ENCODE measurements around the gene EXOC4. TPM values are rescaled to one million over a fixed set of nuclear protein-coding genes. Genes with fewer than 3 reads are reported as not detected.
"Not testable (repeated sequence)": the region's sequence is repeated elsewhere in the genome, so short reads cannot be mapped to it uniquely, and the experiment has no call there.

The EXOC4 gene
- polyA plus RNA-seq, 1 experiment, result 45.9 TPM

DNA sequence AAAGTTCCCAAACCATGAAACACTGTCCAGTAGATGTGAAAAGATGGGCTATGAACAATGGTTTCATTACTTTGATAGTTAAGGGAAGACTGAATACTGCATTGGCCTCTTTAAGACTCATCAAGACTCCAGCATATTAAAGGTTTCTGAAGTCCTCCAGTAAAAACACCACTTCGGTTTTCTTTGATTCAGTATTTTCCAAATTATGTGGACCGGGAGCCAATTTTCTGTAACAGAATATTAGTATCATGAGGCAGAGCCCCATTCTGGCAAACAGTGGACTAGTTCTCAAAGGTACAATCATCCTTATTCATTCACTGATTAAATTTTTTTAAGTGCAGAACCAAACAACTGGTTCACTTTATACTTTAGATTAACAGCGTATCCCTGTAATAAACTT is 633.2 kb downstream of the EXOC4 start:
- Histone ChIP-seq H3K4me3 (ENCODE audit: low read depth, low read length) (no peak overlapping the region), H3K27me3 (ENCODE audit: control insufficient read depth, insufficient read depth, low read length) (no peaks in the 10 kb centered on the region), H3K36me3 (ENCODE audit: control insufficient read depth, insufficient read depth, low read length) (no peaks in the 10 kb centered on the region)
- POLR2A ChIA-PET, result no interaction called here
- DNase-seq (ENCODE audit: low read depth), result no peak
- CTCF ChIA-PET, result no interaction called here
- TF ChIP-seq, protein P1, sequence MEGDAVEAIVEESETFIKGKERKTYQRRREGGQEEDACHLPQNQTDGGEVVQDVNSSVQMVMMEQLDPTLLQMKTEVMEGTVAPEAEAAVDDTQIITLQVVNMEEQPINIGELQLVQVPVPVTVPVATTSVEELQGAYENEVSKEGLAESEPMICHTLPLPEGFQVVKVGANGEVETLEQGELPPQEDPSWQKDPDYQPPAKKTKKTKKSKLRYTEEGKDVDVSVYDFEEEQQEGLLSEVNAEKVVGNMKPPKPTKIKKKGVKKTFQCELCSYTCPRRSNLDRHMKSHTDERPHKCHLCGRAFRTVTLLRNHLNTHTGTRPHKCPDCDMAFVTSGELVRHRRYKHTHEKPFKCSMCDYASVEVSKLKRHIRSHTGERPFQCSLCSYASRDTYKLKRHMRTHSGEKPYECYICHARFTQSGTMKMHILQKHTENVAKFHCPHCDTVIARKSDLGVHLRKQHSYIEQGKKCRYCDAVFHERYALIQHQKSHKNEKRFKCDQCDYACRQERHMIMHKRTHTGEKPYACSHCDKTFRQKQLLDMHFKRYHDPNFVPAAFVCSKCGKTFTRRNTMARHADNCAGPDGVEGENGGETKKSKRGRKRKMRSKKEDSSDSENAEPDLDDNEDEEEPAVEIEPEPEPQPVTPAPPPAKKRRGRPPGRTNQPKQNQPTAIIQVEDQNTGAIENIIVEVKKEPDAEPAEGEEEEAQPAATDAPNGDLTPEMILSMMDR (IDR thresholded peaks at IDR 0.05; ENCODE audit: insufficient read depth, low read depth, low read length), result no peak

DNA sequence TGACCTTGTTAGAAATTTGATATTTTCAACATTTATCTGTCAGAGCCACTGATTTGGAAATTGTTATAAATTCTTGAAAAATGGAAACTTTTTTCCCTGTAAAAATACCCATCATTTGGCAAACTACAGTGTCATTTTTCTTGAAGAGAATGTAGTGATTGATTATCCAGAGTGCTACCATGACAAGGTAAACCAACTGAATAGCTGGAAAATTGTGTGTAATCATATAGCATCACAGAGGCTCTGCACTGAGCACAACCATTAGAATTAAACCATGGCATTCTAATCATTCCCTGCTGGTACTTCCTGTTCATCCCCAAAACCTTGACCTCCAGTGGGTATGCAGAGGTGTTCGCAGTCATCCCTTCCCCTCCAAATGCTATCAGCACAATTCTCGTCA is 633.9 kb downstream of the EXOC4 start:
- TF ChIP-seq, protein P1 (IDR thresholded peaks at IDR 0.05; ENCODE audit: insufficient read depth, low read depth, low read length), result no peak
- H3K4me3 ChIP-seq (ENCODE audit: low read depth, low read length), result no peak overlapping the region
- no peak for DNase-seq (ENCODE audit: low read depth)
- H3K36me3 ChIP-seq (ENCODE audit: control insufficient read depth, insufficient read depth, low read length), result no peaks in the 10 kb centered on the region
- POLR2A ChIA-PET, result no interaction called here
- H3K27me3 ChIP-seq (ENCODE audit: control insufficient read depth, insufficient read depth, low read length), result no peaks in the 10 kb centered on the region
- CTCF ChIA-PET, result no interaction called here

DNA sequence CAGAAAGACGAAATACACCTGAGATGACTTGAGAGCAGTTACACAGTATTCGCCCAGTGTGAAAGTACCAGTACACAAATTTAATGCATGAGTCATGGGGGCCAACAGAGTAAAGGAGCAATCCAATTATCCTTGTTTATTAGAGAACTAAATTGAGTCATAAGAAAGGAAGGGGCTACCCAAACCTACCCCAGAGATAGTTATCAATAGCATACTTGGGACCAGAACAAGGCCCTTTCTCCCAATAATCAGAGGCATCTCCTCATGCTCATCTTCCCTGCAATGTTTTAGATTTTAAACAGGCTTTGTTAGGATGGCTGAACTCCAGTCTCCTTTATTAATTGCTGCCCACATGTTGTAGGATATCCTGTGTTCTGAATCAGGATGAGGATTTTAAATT is 634.6 kb downstream of the EXOC4 start:
- no peak overlapping the region for H3K4me3 ChIP-seq (ENCODE audit: low read depth, low read length)
- no peak for DNase-seq (ENCODE audit: low read depth)
- CTCF ChIA-PET, result interaction anchor here (1.2 kb wide), 1 partner anchor 24 kb away, joined by 4 read pairs; no protein-coding TSS in a partner anchor
- H3K27me3 ChIP-seq (ENCODE audit: control insufficient read depth, insufficient read depth, low read length), result no peaks in the 10 kb centered on the region
- POLR2A ChIA-PET, result no interaction called here
- H3K36me3 ChIP-seq (ENCODE audit: control insufficient read depth, insufficient read depth, low read length), result no peaks in the 10 kb centered on the region
- TF ChIP-seq, protein P1 (IDR thresholded peaks at IDR 0.05; ENCODE audit: insufficient read depth, low read depth, low read length), result no peak

DNA sequence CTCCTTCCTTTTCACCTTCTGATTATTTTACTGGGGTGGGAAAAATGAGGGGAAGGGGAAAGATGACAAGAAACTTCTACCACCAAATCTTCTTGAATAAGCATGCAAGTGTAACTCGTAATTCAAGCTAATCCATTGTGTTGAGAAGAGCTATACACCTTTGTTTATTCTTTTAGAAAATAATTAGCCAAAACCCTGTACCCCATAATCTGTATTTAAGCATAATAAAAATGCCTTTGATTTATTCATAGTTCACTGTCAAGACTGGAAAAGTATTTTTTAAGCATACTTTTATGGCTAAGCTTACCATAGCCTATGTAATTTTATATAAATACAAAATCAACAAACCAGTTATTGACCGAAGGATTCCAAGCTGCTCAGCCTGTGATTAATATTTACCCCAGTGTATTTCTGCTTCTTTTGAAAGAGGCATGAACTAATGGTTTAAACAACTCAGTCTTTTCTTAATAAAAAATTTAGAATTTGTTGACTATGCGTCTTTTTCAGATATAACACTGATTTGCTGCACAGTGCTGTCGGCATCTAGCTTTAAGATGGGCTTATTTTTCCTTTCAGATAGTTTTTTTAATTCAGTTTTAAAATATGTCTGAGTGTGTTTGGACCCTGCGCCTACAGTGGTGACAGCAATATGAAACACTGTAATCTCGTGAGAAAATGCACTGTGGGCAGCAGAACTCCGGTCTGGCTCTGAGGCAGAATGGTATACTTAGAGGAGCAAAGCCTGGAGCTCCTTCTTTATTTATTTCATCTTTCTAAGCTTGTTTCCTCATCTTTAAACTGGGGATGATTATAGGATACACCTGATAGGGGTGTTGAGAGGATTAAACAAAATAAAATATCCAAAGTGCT is 635.4 kb downstream of the EXOC4 start:
- ChIA-PET CTCF (interaction anchor here (1.2 kb wide), 1 partner anchor 23 kb away, joined by 4 read pairs; no protein-coding TSS in a partner anchor), POLR2A (no interaction called here)

DNA sequence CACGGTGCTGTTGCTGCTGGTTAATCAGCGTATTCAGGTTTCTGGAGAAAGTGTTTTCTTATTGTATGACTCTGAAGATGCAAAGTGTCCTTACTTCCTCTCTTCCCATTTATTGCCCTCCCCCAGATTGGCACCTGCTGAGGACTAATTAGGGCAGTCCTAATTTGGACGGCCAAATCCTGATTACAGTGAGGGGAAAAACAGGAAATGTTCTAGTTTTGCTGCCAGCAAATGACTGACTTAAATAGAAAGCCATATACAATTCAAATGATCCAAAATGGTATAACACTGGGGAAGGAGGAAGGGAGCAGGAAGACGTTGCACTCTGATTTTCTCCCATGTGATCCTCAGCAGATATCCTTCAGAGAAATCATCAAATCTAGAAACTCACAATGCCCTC is 651.9 kb downstream of the EXOC4 start:
- H3K4me3 ChIP-seq (ENCODE audit: low read depth, low read length), result no peak overlapping the region
- no peaks in the 10 kb centered on the region for H3K27me3 ChIP-seq (ENCODE audit: control insufficient read depth, insufficient read depth, low read length)
- DNase-seq (ENCODE audit: low read depth), result no peak
- no peaks in the 10 kb centered on the region for H3K36me3 ChIP-seq (ENCODE audit: control insufficient read depth, insufficient read depth, low read length)
- POLR2A ChIA-PET, result no interaction called here
- CTCF ChIA-PET, result interaction anchor here (0.9 kb wide), 1 partner anchor 35 kb away, joined by 3 read pairs; no protein-coding TSS in a partner anchor
- TF ChIP-seq, protein P1 (IDR thresholded peaks at IDR 0.05; ENCODE audit: insufficient read depth, low read depth, low read length), result no peak

More for the DNA sequence above, 635.4 kb downstream of the EXOC4 start:
- H3K27me3 ChIP-seq (ENCODE audit: control insufficient read depth, insufficient read depth, low read length), result no peaks in the 10 kb centered on the region
- no peaks in the 10 kb centered on the region for H3K36me3 ChIP-seq (ENCODE audit: control insufficient read depth, insufficient read depth, low read length)
- no peak for DNase-seq (ENCODE audit: low read depth)
- TF ChIP-seq, protein P1 (IDR thresholded peaks at IDR 0.05; ENCODE audit: insufficient read depth, low read depth, low read length), result no peak
- no peak overlapping the region for H3K4me3 ChIP-seq (ENCODE audit: low read depth, low read length)

DNA sequence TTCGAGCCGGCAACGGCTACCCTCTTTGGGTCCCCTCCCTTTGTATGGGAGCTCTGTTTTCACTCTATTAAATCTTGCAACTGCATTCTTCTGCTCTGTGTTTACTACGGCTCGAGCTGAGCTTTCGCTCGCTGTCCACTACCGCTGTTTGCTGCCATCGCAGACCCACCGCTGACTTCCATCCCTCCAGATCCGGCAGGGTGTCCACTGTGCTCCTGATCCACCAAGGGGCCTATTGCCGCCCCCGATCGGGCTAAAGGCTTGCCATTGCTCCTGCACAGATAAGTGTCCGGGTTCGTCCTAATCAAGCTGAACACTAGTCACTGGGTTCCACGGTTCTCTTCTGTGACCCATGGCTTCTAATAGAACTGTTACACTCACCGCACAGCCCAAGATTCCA is 653.7 kb downstream of the EXOC4 start:
- H3K27me3 ChIP-seq (ENCODE audit: control insufficient read depth, insufficient read depth, low read length); DNase-seq (ENCODE audit: low read depth); CTCF ChIA-PET; H3K4me3 ChIP-seq (ENCODE audit: low read depth, low read length); POLR2A ChIA-PET; H3K36me3 ChIP-seq (ENCODE audit: control insufficient read depth, insufficient read depth, low read length): not testable (repeated sequence)
